NCI-H1417 treated with DMSO at 0.1 percent for 48 hours (cell line): ENCODE measurements around the gene OR8G5.

Source experiments
- DNase-seq: peaks from one replicate; lab custom pipeline; 2025; lab: John Stamatoyannopoulos, UW

OR8G5 gene

GRCh38 chr11:124285610-124286344 lies 29.6 kb downstream of the OR8G5 start:
- no peak for DNase-seq

DNA sequence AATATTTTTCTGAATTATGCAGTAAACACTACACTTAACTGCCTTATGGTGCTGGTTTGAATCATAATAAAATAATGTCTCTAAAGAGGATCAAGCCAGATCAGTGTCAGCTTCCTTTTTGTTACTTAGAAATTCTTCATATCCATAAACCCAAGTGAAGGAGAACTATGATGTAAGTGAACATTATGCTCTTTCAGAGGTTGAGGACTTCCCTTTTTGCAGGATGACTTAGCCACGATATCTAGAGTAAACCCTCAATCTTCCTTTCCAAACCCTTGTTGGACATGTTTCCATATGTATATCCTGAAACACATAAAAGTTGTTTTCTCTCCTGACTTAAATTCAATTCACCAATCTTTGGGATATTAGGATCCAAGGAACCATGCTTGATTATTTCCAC lies 38.5 kb downstream of the OR8G5 start:
- DNase-seq, result no peak

DNA sequence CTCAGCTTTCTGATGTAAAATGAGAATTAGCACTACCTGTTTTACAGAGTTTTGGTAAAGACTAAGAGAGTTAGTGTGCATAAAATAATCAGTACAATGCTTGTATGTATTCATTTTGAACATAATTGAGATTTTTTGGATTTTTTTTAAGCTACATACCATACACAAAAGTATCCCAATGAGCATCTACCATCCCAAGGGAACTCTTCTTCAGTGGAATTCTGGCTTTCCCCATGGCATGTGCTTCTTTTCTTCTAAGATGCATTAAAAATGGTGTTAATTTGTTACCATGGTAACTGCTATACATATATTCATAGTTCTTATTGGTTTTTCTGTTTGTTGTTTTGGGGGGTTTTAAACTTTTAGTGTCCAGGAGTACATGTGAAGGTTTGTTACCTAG lies 39.8 kb downstream of the OR8G5 start:
- no peak for DNase-seq

- DNase-seq, result no peak
Measured at GRCh38 chr11:124297921-124298320, 41.7 kb downstream of the OR8G5 start.

DNA sequence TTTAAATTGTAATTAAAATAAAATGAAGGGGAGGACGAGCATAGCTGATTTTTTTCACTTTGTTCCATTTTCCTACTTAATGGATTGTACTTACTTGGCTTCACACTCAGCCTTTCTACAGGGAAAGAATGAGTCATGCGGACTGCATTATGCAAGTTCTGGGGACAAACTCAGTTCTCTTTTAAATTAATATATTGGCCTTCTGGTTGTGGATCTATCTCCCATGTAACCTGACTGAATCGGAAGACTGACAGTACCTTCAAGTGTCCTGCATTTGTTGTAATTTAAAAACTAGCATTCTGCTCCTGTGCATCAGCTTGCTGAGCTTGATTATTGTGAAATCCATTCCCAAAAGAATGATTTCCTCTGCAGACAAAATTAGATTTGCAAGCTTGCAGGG lies 45.4 kb downstream of the OR8G5 start:
- DNase-seq, result no peak

- no peak for DNase-seq
Measured at GRCh38 chr11:124302347-124303125, 46.4 kb downstream of the OR8G5 start.

GRCh38 chr11:124307093-124307492 lies 50.9 kb downstream of the OR8G5 start:
- DNase-seq, result no peak

- DNase-seq, result no peak
Measured at GRCh38 chr11:124310721-124311120, 54.5 kb downstream of the OR8G5 start.

- no peak for DNase-seq
Measured at GRCh38 chr11:124311269-124311668, 55.1 kb downstream of the OR8G5 start.

- DNase-seq, result no peak
Measured at GRCh38 chr11:124311670-124312069, 55.5 kb downstream of the OR8G5 start.

GRCh38 chr11:124313131-124313530 lies 57.0 kb downstream of the OR8G5 start:
- DNase-seq, result no peak

DNA sequence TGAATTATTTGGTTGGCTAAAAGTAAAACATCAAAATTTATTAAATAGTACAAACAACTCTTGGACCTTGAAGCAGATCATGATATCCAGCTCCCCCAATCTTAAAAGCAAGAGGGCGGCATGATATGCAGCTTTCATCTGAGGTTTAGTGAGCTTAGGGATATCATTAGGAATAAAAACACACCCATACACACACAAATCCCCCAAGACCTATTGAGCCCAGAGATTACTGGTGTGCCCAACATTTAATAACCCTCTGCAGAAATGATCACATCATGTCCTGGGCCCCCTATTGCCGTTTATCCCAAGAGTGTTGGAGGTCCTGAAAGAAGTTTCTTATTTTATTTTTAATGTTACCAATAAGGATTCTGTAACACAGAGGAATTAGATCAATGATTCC lies 57.7 kb downstream of the OR8G5 start, which contains the start of gene OR8D1:
TSS of gene OR8D1 (minus strand) at position 101 of the 400 bp plus-strand sequence. CDS start 3,183 bp downstream, outside the sequence.
- no peak for DNase-seq

- DNase-seq, result no peak
Measured at GRCh38 chr11:124315052-124315451, 58.9 kb downstream of the OR8G5 start.
